ENCODE data around the gene NUP188.

GRCh38 chr9:128947527-128948301, at the start of gene NUP188, which contains the start of gene DOLK:
- no peak for TF ChIP-seq CTCF (IDR thresholded peaks at IDR 0.05; ENCODE audit: low read depth, low read length, poor library complexity, severe bottlenecking)
- no peak for TF ChIP-seq EZH2phosphoT487 (IDR thresholded peaks at IDR 0.05; ENCODE audit: borderline replicate concordance, low read length)

Data from DOHH2 (cell line).